Activated CD8-positive, alpha-beta T cell treated with anti-CD3 and anti-CD28 coated beads for 36 hours (primary cell): Measurements from ENCODE around the gene PTRH2. TPM values are rescaled to one million over a fixed set of nuclear protein-coding genes. Genes with fewer than 3 reads are reported as not detected.

Experiments
- ATAC-seq: fragments of 200-7000 bp; cut with Tn5 transposase; one replicate; pipeline ENCODE4 v1.10.0; 2021; ENCODE audit warnings: mild to moderate bottlenecking, moderate library complexity
- CTCF ChIA-PET: fragments of 350-600 bp; sonication (Branson Sonifier 250); formaldehyde crosslinking; loops from one replicate; lab custom pipeline; 2021; ENCODE audit warnings: antibody characterized with exemption; lab: Charles Lee
- POLR2A ChIA-PET: fragments of 350-600 bp; sonication (Branson Sonifier 250); formaldehyde crosslinking; loops from one replicate; lab custom pipeline; 2021; ENCODE audit warnings: antibody characterized with exemption; lab: Charles Lee
- DNase-seq: peaks from one replicate; pipeline ENCODE4 v3.0.0-alpha.2; 2020
- H3K27ac Mint-ChIP-seq: one replicate; pipeline ENCODE4 v1.8.0; 2021; ENCODE audit warnings: mild to moderate bottlenecking, mixed read lengths
- H3K27me3 Mint-ChIP-seq: one replicate; pipeline ENCODE4 v1.8.0; 2021; ENCODE audit warnings: mixed read lengths
- H3K36me3 Mint-ChIP-seq: one replicate; pipeline ENCODE4 v1.8.0; 2021; ENCODE audit warnings: low read depth, mixed read lengths
- H3K4me1 Mint-ChIP-seq: one replicate; pipeline ENCODE4 v1.8.0; 2021; ENCODE audit warnings: low read depth, mixed read lengths
- H3K4me3 Mint-ChIP-seq: one replicate; pipeline ENCODE4 v1.8.0; 2021; ENCODE audit warnings: mild to moderate bottlenecking, moderate library complexity, mixed read lengths
- H3K9me3 Mint-ChIP-seq: one replicate; pipeline ENCODE4 v1.8.0; 2021; ENCODE audit warnings: mixed read lengths
- CTCF ChIP-seq: fragments of 200-600 bp; IDR thresholded peaks from one replicate; pipeline ENCODE4 v1.8.0; 2022; ENCODE audit warnings: antibody characterized with exemption, mild to moderate bottlenecking
- intact Hi-C: fragments of 100-400 bp; cut with micrococcal nuclease; formaldehyde crosslinking; loops from one replicate; pipeline ENCODE4 v1.10.0; 2022
- total RNA-seq, 2 experiments: library from RNA; stranded (reverse); gene quantifications; one replicate each; pipeline ENCODE4 v1.2.3, GENCODE V29; 2021

Gene PTRH2
- total RNA-seq, 2 experiments from 2014 or later: 34.2 to 37.4 TPM

- ChIA-PET CTCF (no interaction called here), POLR2A (interaction anchor here (1.2 to 1.8 kb wide), 2 partner anchors 8 to 11 kb away, joined by 5 to 7 read pairs; partner anchors contain the start of genes PTRH2 and VMP1)
- Mint-ChIP-seq H3K36me3 (peaks cover 66% of the 10 kb centered on the region), H3K4me1 (peaks cover 49% of the 10 kb centered on the region), H3K27me3 (no peaks in the 10 kb centered on the region), H3K9me3 (no peaks in the 10 kb centered on the region), H3K4me3 (no peak overlapping the region), H3K27ac (peak overlapping the region; percentile 74)
- no peak for TF ChIP-seq CTCF
- no peak for DNase-seq
- ATAC-seq: no peak
- intact Hi-C loops: no loop called here
Observed at GRCh38 chr17:59695945-59696681, 11.1 kb downstream of the PTRH2 start.

- CTCF ChIA-PET: no interaction called here
- H3K27ac Mint-ChIP-seq: peak overlapping the region; percentile 54
- POLR2A ChIA-PET: no interaction called here
- H3K4me1 Mint-ChIP-seq: peaks cover 37% of the 10 kb centered on the region
- ATAC-seq: no peak
- DNase-seq: no peak
- H3K36me3 Mint-ChIP-seq: peaks cover 60% of the 10 kb centered on the region
- intact Hi-C loops: no loop called here
- TF ChIP-seq CTCF: no peak
- no peaks in the 10 kb centered on the region for H3K9me3 Mint-ChIP-seq
- H3K4me3 Mint-ChIP-seq: no peak overlapping the region
- no peaks in the 10 kb centered on the region for H3K27me3 Mint-ChIP-seq
Observed at GRCh38 chr17:59694344-59694743, 12.9 kb downstream of the PTRH2 start.

GRCh38 chr17:59693582-59693981 lies 13.6 kb downstream of the PTRH2 start:
- Mint-ChIP-seq H3K27ac (peak overlapping the region; percentile 3), H3K27me3 (no peaks in the 10 kb centered on the region), H3K36me3 (peaks cover 54% of the 10 kb centered on the region), H3K9me3 (no peaks in the 10 kb centered on the region), H3K4me1 (peaks cover 30% of the 10 kb centered on the region), H3K4me3 (no peak overlapping the region)
- ATAC-seq: no peak
- no peak for TF ChIP-seq CTCF
- no peak for DNase-seq
- POLR2A ChIA-PET: no interaction called here
- intact Hi-C loops: no loop called here
- CTCF ChIA-PET: no interaction called here

GRCh38 chr17:59688496-59688895 lies 18.7 kb downstream of the PTRH2 start:
- DNase-seq (no peak), ATAC-seq (no peak)
- no peak overlapping the region for H3K4me3 Mint-ChIP-seq
- no peak for TF ChIP-seq CTCF
- peaks cover 20% of the 10 kb centered on the region for H3K4me1 Mint-ChIP-seq
- no peaks in the 10 kb centered on the region for H3K9me3 Mint-ChIP-seq
- no peaks in the 10 kb centered on the region for H3K27me3 Mint-ChIP-seq
- ChIA-PET CTCF (interaction anchor here (0.7 kb wide), 1 partner anchor 19 kb away, joined by 3 read pairs; the partner anchor contains the start of genes PTRH2 and VMP1), POLR2A (interaction anchor here (0.6 to 0.8 kb wide), 2 partner anchors 25 to 204 kb away, joined by 3 to 4 read pairs; partner anchors contain the start of genes RPS6KB1 and TUBD1)
- intact Hi-C loops: no loop called here
- H3K27ac Mint-ChIP-seq: peak overlapping the region; percentile 44
- peaks cover 44% of the 10 kb centered on the region for H3K36me3 Mint-ChIP-seq

GRCh38 chr17:59688008-59688407 lies 19.2 kb downstream of the PTRH2 start:
- DNase-seq (no peak), ATAC-seq (no peak)
- Mint-ChIP-seq H3K27me3 (no peaks in the 10 kb centered on the region), H3K4me3 (no peak overlapping the region), H3K27ac (peak overlapping the region; percentile 64), H3K36me3 (peaks cover 43% of the 10 kb centered on the region), H3K9me3 (no peaks in the 10 kb centered on the region), H3K4me1 (peaks cover 20% of the 10 kb centered on the region)
- ChIA-PET POLR2A (interaction anchor here (0.6 to 0.8 kb wide), 2 partner anchors 25 to 205 kb away, joined by 3 to 4 read pairs; partner anchors contain the start of genes RPS6KB1 and TUBD1), CTCF (interaction anchor here (0.7 to 1.1 kb wide), 3 partner anchors 13 to 70 kb away, joined by 3 read pairs; partner anchors contain the start of genes PTRH2 and VMP1)
- no peak for TF ChIP-seq CTCF
- intact Hi-C loops: no loop called here
